Measurements from ENCODE around the gene EHMT2.
"Not testable (repeated sequence)": the region's sequence is repeated elsewhere in the genome, so short reads cannot be mapped to it uniquely, and the experiment has no call there.

Gene EHMT2

GRCh38 chr6:31911826-31912585, 14.5 kb upstream of the EHMT2 start:
- DNase-seq = no peak

DNA sequence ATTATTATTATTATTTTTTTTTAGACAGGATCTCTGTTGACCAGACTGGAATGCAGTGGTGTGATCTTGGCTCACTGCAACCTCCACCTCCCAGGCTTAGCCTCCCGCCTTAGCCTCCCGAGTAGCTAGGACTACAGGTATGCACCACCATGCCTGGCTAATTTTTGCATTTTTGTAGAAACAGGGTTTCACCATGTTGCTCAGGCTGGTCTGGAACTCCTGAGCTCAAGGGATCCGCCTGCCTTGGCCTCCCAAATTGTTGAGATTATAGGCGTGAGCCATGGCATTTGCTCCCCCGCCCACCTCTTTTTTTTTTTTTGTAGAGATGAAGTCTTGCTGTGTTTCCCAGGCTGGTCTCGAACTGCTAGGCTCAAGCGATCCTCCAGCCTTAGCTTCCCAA, 11.8 kb upstream of the EHMT2 start:
- DNase-seq = not testable (repeated sequence)

DNA sequence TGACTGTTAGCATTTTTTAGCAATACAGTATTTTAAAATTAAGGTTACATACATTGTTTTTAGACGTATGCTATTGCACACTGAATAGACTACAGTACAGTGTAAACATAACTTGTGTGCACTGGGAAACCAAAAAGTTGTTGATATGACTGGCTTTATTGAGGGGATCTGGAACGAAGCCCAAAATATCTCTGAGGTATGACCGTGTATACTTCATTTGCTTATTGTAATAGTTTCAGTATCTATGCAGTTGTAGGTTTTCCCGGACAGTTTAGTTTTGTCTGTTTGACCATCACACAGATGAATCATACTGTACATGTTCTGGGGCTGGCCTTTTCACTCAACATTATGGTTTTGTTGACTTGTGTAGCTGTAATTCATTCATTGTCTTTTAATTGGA, 11.3 kb upstream of the EHMT2 start:
- DNase-seq = no peak

GRCh38 chr6:31908255-31908654, 10.8 kb upstream of the EHMT2 start:
- DNase-seq = not testable (repeated sequence)

- no peak for DNase-seq
Measured at GRCh38 chr6:31907158-31907813, 9.8 kb upstream of the EHMT2 start.

DNA sequence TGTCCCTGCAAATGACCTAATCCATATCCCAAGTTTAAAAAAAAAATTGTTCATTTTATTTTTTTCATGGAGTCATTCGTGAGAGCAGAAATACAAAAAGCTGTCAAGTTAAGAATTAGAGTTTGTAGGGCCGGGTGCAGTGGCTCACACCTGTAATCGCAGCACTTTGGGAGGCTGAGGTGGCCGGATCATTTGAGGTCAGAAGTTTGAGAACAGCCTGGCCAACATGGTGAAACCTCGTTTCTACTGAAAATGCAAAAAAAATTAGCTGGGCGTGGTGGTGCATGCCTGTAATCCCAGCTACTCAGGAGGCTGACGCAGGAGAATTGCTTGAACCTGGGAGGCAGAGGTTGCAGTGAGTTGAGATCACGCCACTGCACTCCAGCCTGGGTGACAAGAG, 9.2 kb upstream of the EHMT2 start:
- DNase-seq = not testable (repeated sequence)

DNA sequence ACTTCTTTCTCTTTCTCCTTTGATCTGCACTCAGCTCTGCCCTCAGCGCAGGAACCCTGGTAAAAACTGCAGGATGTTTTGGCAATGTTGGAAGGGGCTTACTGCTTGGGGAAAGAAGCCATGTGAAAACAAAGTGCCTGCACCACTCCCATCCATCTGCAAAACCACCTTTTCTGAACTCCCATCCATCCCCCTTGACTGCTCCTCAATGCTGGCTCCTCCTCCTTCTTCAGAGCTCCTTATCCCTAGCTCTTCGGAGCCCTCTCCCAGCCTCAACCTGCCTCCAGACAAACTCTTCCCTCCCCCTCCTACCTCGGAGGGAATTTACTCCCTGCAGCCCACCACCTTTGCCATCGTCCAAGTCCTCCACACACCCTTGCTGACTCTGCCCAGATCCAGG, 8.6 kb upstream of the EHMT2 start:
- no peak for DNase-seq

- DNase-seq = no peak
Measured at GRCh38 chr6:31905041-31905440, 7.5 kb upstream of the EHMT2 start.

DNA sequence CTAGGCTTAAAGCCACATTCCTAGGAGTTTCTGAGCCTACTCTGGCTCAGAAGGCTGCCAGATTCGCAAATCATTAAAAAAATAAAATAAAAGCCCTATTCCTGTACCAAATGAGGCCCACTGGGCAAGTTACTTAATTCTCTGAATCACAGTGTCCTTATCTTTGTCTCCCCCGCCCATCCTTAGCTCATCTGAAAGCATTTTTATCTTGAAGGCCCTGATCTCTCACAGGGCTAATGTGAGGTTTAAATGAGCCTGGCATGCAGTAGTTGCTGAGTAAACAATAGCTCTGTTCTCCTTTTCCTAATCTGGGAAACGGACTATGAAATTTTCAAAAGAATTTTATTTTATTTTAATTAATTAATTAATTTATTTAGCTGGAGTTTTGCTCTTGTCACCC, 6.5 kb upstream of the EHMT2 start:
- DNase-seq = no peak

GRCh38 chr6:31901953-31902643, 4.6 kb upstream of the EHMT2 start, which contains the start of gene ZBTB12:
Gene ZBTB12 (minus strand): TSS chr6:31902086. CDS start chr6:31901305, 781 bp downstream.
- DNase-seq = peak; percentile 68 to 73 (median 68)

GRCh38 chr6:31901415-31901952, 4.0 kb upstream of the EHMT2 start:
- peak; percentile 59 to 65 (median 60) for DNase-seq

DNA sequence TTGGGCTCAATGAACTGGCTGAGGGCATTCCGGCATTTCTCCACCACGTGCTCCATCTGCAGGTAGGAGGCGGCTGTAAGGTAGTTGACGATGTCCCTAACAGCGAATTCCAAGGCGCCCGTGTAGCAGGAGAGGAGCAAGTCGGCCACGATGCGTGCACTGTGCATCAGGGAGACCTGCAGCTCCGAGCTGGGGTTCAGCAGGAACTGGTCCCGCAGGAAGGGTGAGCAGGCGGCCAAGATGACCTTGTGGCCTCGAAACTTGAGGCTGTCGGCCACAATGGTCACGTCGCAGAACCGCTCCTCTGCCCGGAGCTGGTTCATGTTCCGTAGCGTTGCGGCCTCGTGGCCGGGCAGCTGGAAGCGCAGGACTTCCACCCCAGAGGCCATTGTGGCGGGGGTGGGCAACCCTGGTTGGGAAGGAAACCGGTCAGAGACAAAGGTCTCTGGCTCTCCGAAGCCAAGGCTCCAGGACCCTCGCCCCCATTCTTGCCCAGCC, 3.5 kb upstream of the EHMT2 start:
- no peak for DNase-seq

- DNase-seq = no peak
Measured at GRCh38 chr6:31899882-31900722, 2.6 kb upstream of the EHMT2 start.

GRCh38 chr6:31899215-31899614, 1.7 kb upstream of the EHMT2 start:
- DNase-seq = no peak

DNA sequence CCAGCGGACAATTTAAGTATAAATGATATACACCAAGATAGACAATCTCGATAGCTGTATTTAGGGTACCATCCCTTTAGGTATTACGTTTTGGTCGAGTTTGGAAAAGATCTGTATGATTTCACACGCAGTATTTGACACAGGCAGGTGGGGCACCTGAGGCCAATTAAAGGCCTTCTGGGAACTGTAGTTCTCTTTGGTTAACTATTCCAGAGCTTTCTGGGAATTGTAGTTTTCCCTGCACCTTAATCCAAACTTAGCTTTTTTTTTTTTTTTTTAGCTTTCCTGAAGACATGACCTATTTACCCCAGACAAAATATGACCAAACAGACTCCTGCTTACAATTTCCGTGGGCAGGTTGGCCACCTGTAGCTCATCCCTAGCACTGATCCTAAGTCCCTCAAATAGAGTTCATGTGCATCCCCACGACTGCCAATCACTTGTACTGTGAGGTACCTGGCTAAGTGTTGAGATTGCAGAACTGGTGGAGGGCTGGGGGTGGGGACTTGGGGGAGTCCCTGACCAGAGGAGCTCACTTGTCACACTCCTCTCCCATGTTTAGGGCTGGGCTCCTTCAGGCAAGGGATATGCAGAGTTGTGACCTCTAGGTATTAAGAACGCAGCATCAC, 999 bp upstream of the EHMT2 start:
- peak in 1 of 4 experiments; percentile 11 for DNase-seq

DNA sequence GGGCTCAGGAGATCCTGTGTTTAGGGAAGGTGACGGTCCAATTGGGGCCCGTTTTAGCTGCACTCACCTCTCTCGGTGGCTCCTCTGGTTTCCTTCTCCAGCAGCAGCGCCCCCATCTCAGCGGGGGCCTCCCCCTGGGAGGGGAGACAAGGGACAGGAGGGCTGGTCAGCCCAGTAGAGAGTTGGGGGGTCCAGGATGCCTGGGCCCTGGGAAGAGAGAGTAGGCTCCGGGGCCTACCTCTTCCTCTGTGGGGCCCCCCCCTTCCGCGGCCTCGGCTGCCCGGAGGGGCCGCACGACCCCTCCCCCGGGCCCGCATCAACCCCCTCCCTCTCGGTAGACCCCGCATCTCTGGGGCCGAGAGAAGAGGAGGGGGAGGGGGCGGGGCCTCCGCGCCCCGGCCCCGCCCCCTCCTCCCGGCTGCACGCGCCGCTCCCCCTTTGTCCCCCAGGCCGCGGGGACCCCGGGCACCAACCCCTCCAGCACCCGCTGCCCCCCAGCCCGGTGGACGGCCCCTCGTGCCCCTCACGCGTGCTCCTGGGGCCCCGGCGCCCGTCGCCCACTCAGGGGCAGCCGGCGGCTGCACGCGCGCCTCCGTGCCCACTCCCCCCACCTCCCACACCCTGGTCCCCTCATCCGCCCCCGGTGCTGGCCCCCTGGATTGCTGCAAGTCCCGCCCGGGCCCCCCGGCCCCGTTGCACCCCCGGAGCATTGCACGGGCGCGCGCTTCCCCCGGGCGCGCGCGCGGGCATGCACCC, 464 bp downstream of the EHMT2 start:
- DNase-seq = peak in 1 of 4 experiments; percentile 33

DNA sequence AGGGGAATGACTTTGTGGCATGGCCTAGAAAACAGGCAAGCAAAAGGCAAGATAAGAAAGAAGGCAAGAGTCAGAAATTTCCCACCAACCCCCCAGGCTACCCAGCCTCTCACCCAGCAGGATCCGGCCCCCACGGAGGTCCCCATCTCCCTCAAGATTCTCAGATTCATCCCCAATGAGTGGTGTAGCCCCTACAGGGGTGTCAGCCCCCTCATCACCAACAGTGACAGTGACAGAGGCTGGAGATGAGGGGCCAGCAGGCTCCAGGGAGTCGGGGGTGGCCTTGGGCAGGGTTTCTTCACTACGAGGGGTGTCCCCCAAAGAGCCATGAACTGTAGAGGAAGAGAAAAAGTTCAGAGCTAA, 1.0 kb downstream of the EHMT2 start:
- no peak for DNase-seq

GRCh38 chr6:31892821-31893220, 4.7 kb downstream of the EHMT2 start:
- DNase-seq = no peak

- no peak for DNase-seq
Measured at GRCh38 chr6:31889331-31889972, 8.0 kb downstream of the EHMT2 start.

All from activated CD4-positive, CD25-positive, alpha-beta regulatory T cell (primary cell).